Skeletal muscle tissue (tissue), 4 donors: ENCODE data around the gene BCL11B. TPM values are rescaled to one million over a fixed set of nuclear protein-coding genes. Genes with fewer than 3 reads are reported as not detected.

ENCODE experiments used
- H3K27ac ChIP-seq: one replicate; pipeline ENCODE4 v1.7.0; 2013; ENCODE audit warnings: mild to moderate bottlenecking, low read depth, low read length, inconsistent platforms
- H3K27me3 ChIP-seq, 3 donors: one replicate each; pipeline ENCODE4 v1.7.0; 2013; ENCODE audit warnings: low read length in 3 of 3; ENCODE audit not compliant: control insufficient read depth in 3 of 3, insufficient read depth in 3 of 3
- H3K36me3 ChIP-seq, 3 donors: one replicate each; pipeline ENCODE4 v1.7.0; 2013; ENCODE audit warnings: low read length in 3 of 3; ENCODE audit not compliant: control insufficient read depth in 3 of 3, insufficient read depth in 3 of 3
- H3K4me1 ChIP-seq, 3 donors: one replicate each; pipeline ENCODE4 v1.7.0; 2013; ENCODE audit warnings: low read length in 3 of 3, mild to moderate bottlenecking in 3 of 3; ENCODE audit not compliant: control insufficient read depth in 3 of 3, insufficient read depth in 3 of 3
- H3K4me3 ChIP-seq, 3 donors: one replicate each; pipeline ENCODE4 v1.7.0; 2013; ENCODE audit warnings: low read length in 3 of 3
- H3K9ac ChIP-seq, 3 donors: one replicate each; pipeline ENCODE4 v1.7.0; 2013; ENCODE audit warnings: low read length in 3 of 3, mild to moderate bottlenecking in 3 of 3, moderate library complexity in 2 of 3, low read depth in 1 of 3
- H3K9me3 ChIP-seq, 3 donors: one replicate each; pipeline ENCODE4 v1.7.0; 2013; ENCODE audit warnings: low read length in 3 of 3; ENCODE audit not compliant: control insufficient read depth in 3 of 3
- total RNA-seq: library from RNA; depleted of rRNA; stranded (reverse); fragments of >200 nt; gene quantifications from one replicate; pipeline ENCODE4 v1.2.3, GENCODE V29; 2014
- donor health status: Osteomylitis.

BCL11B gene
- total RNA-seq, 1 donor from 2014 or later, result 1.0 TPM

GRCh38 chr14:99171396-99171795, 100.6 kb downstream of the BCL11B start:
- no peak overlapping the region for H3K4me3 ChIP-seq
- no peaks in the 10 kb centered on the region for H3K4me1 ChIP-seq
- H3K9me3 ChIP-seq, result no peaks in the 10 kb centered on the region
- peaks cover 0 to 3% (median 0%) of the 10 kb centered on the region in 3 donors for H3K27me3 ChIP-seq
- H3K27ac ChIP-seq, result no peak overlapping the region
- no peak overlapping the region for H3K9ac ChIP-seq
- no peaks in the 10 kb centered on the region for H3K36me3 ChIP-seq

DNA sequence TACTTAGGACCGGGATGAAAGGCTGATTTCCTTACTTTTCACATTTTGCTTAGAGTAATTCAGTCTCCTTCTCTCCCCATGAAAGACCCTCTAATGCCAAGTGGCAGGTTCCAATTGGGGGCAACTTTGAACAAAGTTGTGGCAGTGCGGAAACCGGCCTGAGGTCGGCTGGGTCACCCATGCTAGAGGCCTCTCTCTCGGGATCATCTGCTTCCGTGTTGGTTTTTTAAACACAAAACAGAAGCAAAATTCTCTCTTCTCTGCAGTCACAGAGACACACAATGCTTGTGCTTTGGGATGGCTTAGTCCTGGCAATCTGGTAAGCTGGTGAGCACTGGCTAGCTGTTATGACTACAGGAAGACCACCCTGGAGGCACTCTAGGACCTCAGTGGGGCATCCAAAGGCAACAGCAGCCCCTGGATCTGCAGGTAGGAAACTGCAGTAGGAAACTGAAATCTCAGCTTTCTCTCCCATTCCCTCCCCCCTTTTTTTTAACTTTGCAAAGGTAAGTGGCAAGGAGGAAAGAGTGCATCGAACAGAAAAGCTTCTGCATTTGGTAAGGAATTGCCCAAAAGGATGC, 102.1 kb downstream of the BCL11B start:
- H3K9me3 ChIP-seq, result no peaks in the 10 kb centered on the region

DNA sequence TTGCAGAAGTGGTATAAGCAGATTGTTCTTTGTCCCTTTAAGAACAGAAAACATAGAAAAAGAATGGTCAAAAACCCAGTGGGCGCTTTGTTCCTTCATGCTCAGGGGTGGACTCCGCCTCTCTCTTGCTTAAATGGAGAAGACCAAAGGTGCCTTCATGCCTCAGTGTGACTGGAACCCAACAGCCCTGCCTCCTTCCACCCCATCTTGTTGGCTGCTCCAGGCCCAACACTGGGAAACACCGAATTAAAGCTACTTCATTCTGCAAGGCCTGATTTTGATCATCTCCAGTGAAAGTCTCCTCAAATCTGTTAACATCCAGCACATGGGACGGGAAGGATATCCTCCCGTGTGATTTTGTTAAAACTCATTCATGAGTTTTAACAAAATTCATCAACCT, 103.7 kb downstream of the BCL11B start:
- no peak overlapping the region for H3K9ac ChIP-seq
- no peaks in the 10 kb centered on the region for H3K4me1 ChIP-seq
- H3K4me3 ChIP-seq, result no peak overlapping the region
- no peaks in the 10 kb centered on the region for H3K9me3 ChIP-seq
- H3K36me3 ChIP-seq, result no peaks in the 10 kb centered on the region
- H3K27me3 ChIP-seq, result peaks cover 0 to 3% (median 0%) of the 10 kb centered on the region in 3 donors
- H3K27ac ChIP-seq, result no peak overlapping the region

More for the DNA sequence above, 102.1 kb downstream of the BCL11B start:
- Histone ChIP-seq H3K9ac (no peak overlapping the region), H3K36me3 (no peaks in the 10 kb centered on the region), H3K4me3 (no peak overlapping the region), H3K27me3 (peaks cover 0 to 3% (median 0%) of the 10 kb centered on the region in 3 donors), H3K27ac (no peak overlapping the region), H3K4me1 (no peaks in the 10 kb centered on the region)

- no peak overlapping the region for H3K9ac ChIP-seq
- no peak overlapping the region for H3K4me3 ChIP-seq
- no peaks in the 10 kb centered on the region for H3K36me3 ChIP-seq
- no peak overlapping the region for H3K27ac ChIP-seq
- H3K27me3 ChIP-seq, result peaks cover 0 to 3% (median 0%) of the 10 kb centered on the region in 3 donors
- H3K4me1 ChIP-seq, result no peaks in the 10 kb centered on the region
- no peaks in the 10 kb centered on the region for H3K9me3 ChIP-seq
Measured at GRCh38 chr14:99166506-99166905, 105.5 kb downstream of the BCL11B start.

- H3K27ac ChIP-seq, result no peak overlapping the region
- H3K9ac ChIP-seq, result no peak overlapping the region
- peaks cover 0 to 3% (median under 1%) of the 10 kb centered on the region in 3 donors for H3K27me3 ChIP-seq
- no peaks in the 10 kb centered on the region for H3K36me3 ChIP-seq
- H3K9me3 ChIP-seq, result no peaks in the 10 kb centered on the region
- no peak overlapping the region for H3K4me3 ChIP-seq
- no peaks in the 10 kb centered on the region for H3K4me1 ChIP-seq
Measured at GRCh38 chr14:99164712-99165111, 107.3 kb downstream of the BCL11B start.

- H3K36me3 ChIP-seq, result no peaks in the 10 kb centered on the region
- peaks cover 3 to 9% (median 3%) of the 10 kb centered on the region in 3 donors for H3K27me3 ChIP-seq
- H3K27ac ChIP-seq, result no peak overlapping the region
- H3K9me3 ChIP-seq, result no peaks in the 10 kb centered on the region
- no peak overlapping the region for H3K4me3 ChIP-seq
- no peak overlapping the region for H3K9ac ChIP-seq
- H3K4me1 ChIP-seq, result no peaks in the 10 kb centered on the region
Measured at GRCh38 chr14:99163446-99163845, 108.6 kb downstream of the BCL11B start.

GRCh38 chr14:99159341-99160340, 112.4 kb downstream of the BCL11B start:
- no peaks in the 10 kb centered on the region for H3K9me3 ChIP-seq
- no peak overlapping the region for H3K27ac ChIP-seq
- H3K4me3 ChIP-seq, result no peak overlapping the region
- no peak overlapping the region for H3K9ac ChIP-seq
- peaks cover 0 to 10% (median 3%) of the 10 kb centered on the region in 3 donors for H3K27me3 ChIP-seq
- peaks cover 9 to 12% (median 12%) of the 10 kb centered on the region in 3 donors for H3K4me1 ChIP-seq
- no peaks in the 10 kb centered on the region for H3K36me3 ChIP-seq

GRCh38 chr14:99158646-99159165, 113.3 kb downstream of the BCL11B start:
- Histone ChIP-seq H3K27ac (no peak overlapping the region), H3K36me3 (no peaks in the 10 kb centered on the region), H3K27me3 (peaks cover 0 to 10% (median 3%) of the 10 kb centered on the region in 3 donors), H3K9me3 (no peaks in the 10 kb centered on the region), H3K4me1 (peaks cover 9 to 12% (median 12%) of the 10 kb centered on the region in 3 donors), H3K9ac (no peak overlapping the region), H3K4me3 (no peak overlapping the region)

- no peaks in the 10 kb centered on the region for H3K36me3 ChIP-seq
- no peak overlapping the region for H3K9ac ChIP-seq
- peaks cover 0 to 10% (median 3%) of the 10 kb centered on the region in 3 donors for H3K27me3 ChIP-seq
Measured at GRCh38 chr14:99158150-99158549, 113.8 kb downstream of the BCL11B start.

More at GRCh38 chr14:99158150-99158549, 113.8 kb downstream of the BCL11B start:
- Histone ChIP-seq H3K9me3 (no peaks in the 10 kb centered on the region), H3K4me3 (no peak overlapping the region), H3K4me1 (peaks cover 9 to 12% (median 12%) of the 10 kb centered on the region in 3 donors), H3K27ac (no peak overlapping the region)
